ENCODE measurements around the gene CDC16. TPM values are rescaled to one million over a fixed set of nuclear protein-coding genes. Genes with fewer than 3 reads are reported as not detected.
"Not testable (repeated sequence)": the region's sequence is repeated elsewhere in the genome, so short reads cannot be mapped to it uniquely, and the experiment has no call there.

CDC16 gene
- total RNA-seq, 1 donor from 2014 or later: 65.4 TPM

DNA sequence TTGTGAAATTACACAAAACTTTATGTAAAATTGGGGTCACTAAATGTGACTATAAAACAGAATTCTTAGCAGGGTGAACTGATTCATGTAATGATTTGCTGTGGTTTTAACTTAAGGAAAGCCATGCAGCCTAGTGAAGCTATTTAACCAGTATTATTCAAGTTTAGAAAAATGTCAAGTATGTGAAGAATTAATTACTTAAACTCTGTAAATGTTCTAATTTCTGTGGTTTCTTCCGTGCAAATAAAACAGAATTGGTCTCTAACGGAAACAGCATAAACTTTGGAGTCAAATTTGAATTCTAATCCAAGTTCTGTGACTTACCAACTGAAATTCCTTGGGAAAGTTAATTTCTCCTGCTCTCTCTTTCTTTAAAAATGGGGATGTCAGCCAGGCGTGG is 13.3 kb downstream of the CDC16 start:
- Mint-ChIP-seq H3K4me3 (ENCODE audit: unreplicated experiment) (no peak overlapping the region), H3K9me3 (ENCODE audit: unreplicated experiment) (no peaks in the 10 kb centered on the region), H3K4me1 (ENCODE audit: unreplicated experiment) (peaks cover 5% of the 10 kb centered on the region), H3K27ac (ENCODE audit: unreplicated experiment) (no peak overlapping the region), H3K27me3 (ENCODE audit: unreplicated experiment) (peaks cover 2% of the 10 kb centered on the region), H3K36me3 (ENCODE audit: low read depth, unreplicated experiment) (peaks cover 26% of the 10 kb centered on the region)
- no peak for DNase-seq (ENCODE audit: low spot score)
- TF ChIP-seq, protein P1, sequence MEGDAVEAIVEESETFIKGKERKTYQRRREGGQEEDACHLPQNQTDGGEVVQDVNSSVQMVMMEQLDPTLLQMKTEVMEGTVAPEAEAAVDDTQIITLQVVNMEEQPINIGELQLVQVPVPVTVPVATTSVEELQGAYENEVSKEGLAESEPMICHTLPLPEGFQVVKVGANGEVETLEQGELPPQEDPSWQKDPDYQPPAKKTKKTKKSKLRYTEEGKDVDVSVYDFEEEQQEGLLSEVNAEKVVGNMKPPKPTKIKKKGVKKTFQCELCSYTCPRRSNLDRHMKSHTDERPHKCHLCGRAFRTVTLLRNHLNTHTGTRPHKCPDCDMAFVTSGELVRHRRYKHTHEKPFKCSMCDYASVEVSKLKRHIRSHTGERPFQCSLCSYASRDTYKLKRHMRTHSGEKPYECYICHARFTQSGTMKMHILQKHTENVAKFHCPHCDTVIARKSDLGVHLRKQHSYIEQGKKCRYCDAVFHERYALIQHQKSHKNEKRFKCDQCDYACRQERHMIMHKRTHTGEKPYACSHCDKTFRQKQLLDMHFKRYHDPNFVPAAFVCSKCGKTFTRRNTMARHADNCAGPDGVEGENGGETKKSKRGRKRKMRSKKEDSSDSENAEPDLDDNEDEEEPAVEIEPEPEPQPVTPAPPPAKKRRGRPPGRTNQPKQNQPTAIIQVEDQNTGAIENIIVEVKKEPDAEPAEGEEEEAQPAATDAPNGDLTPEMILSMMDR (IDR thresholded peaks at IDR 0.05; ENCODE audit: unreplicated experiment): no peak

DNA sequence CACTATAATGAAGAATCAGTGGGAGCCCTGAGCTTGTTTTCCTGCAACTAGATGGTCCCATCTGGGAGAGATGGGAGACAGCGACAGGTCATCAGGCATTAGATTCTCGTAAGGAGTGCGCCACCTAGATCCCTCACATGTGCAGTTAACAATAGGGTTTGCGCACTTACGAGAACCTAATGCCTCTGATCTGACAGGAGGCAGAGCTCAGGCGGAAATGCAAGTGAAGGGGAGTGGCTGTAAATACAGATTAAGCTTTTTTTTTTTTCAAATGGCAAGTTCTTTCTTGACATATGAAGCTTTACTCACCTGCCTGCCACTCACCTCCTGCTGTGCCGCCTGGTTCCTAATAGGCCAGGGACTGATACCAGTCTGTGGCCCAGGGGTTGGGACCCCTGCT is 14.4 kb downstream of the CDC16 start:
- TF ChIP-seq, protein P1 (IDR thresholded peaks at IDR 0.05; ENCODE audit: unreplicated experiment): no peak
- Mint-ChIP-seq H3K4me3 (ENCODE audit: unreplicated experiment) (no peak overlapping the region), H3K36me3 (ENCODE audit: low read depth, unreplicated experiment) (peaks cover 24% of the 10 kb centered on the region), H3K9me3 (ENCODE audit: unreplicated experiment) (no peaks in the 10 kb centered on the region), H3K27me3 (ENCODE audit: unreplicated experiment) (peaks cover 2% of the 10 kb centered on the region), H3K4me1 (ENCODE audit: unreplicated experiment) (peaks cover 5% of the 10 kb centered on the region), H3K27ac (ENCODE audit: unreplicated experiment) (no peak overlapping the region)
- no peak for DNase-seq (ENCODE audit: low spot score)

DNA sequence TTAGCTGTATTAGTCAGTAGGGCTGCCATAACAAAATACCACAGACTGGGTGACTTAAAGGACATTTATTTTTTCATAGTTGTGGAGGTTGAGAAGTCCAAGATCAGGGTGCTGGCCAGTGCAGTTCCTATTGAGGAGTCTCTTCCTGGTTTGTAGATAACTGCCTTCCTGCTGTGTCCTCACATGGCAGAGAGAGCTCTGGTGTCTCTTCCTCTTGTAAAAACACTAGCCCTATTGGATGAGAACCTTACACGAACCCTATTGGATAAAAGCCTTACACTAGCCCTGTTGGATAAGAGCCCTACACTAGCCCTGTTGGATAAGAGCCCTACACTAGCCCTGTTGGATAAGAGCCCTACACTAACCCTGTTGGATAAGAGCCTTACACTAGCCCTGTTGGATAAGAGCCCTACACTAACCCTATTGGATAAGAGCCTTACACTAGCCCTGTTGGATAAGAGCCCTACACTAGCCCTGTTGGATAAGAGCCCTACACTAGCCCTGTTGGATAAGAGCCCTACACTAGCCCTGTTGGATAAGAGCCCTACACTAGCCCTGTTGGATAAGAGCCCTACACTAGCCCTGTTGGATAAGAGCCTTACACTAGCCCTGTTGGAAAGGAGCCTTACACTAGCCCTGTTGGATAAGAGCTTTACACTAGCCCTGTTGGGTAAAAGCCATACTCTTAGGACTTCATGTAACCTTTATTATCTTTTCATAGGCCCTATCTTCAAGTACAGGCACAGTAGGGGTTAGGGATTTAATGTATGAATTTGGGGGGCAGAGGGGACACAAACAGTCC is 17.1 kb downstream of the CDC16 start:
- not testable (repeated sequence) for H3K9me3 Mint-ChIP-seq (ENCODE audit: unreplicated experiment); H3K27ac Mint-ChIP-seq (ENCODE audit: unreplicated experiment); H3K4me1 Mint-ChIP-seq (ENCODE audit: unreplicated experiment); H3K4me3 Mint-ChIP-seq (ENCODE audit: unreplicated experiment); H3K27me3 Mint-ChIP-seq (ENCODE audit: unreplicated experiment); DNase-seq (ENCODE audit: low spot score)
- H3K36me3 Mint-ChIP-seq (ENCODE audit: low read depth, unreplicated experiment): peaks cover 20% of the 10 kb centered on the region

DNA sequence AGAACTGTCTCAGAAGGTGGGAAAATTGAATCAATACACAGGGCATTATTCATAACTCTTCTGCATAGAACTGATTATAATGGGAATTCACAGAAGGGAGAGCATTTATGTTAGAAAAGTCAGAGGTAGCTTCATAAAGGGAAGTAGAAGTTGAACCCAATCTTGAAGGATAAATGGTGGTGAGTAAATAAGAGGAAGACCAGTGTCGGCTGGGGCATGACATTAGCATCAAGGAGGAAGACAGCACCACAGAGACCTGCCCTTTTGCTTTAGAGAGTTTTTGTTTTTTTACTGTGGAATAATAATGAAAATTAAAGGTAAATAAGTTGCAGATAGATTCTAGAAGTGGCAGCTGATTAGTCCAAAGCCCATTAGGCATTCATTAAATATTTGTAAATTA is 21.9 kb downstream of the CDC16 start:
- H3K4me1 Mint-ChIP-seq (ENCODE audit: unreplicated experiment): peaks cover 7% of the 10 kb centered on the region
- H3K4me3 Mint-ChIP-seq (ENCODE audit: unreplicated experiment): no peak overlapping the region
- peak overlapping the region; percentile 34 for H3K27ac Mint-ChIP-seq (ENCODE audit: unreplicated experiment)
- H3K27me3 Mint-ChIP-seq (ENCODE audit: unreplicated experiment): peaks cover 2% of the 10 kb centered on the region
- DNase-seq (ENCODE audit: low spot score): no peak
- H3K36me3 Mint-ChIP-seq (ENCODE audit: low read depth, unreplicated experiment): peaks cover 21% of the 10 kb centered on the region
- TF ChIP-seq, protein P1 (IDR thresholded peaks at IDR 0.05; ENCODE audit: unreplicated experiment): no peak
- H3K9me3 Mint-ChIP-seq (ENCODE audit: unreplicated experiment): no peaks in the 10 kb centered on the region

DNA sequence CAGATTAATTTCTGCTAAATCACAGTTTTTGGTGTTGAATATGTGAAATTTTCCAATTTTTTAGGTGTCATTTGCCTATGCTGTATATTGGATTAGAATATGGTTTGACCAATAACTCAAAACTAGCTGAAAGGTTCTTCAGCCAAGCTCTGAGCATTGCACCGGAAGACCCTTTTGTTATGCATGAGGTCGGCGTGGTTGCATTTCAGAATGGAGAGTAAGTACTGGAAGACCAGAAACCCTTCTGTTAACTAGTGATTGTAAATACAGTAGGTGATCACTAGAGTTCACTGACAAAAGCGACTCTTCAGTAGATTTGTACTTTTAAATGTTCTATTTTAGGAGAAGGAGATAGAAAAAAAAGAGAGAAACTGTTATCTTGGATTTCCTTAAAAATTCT is 22.3 kb downstream of the CDC16 start:
- H3K4me3 Mint-ChIP-seq (ENCODE audit: unreplicated experiment): peak overlapping the region; percentile 43
- no peaks in the 10 kb centered on the region for H3K9me3 Mint-ChIP-seq (ENCODE audit: unreplicated experiment)
- no peaks in the 10 kb centered on the region for H3K27me3 Mint-ChIP-seq (ENCODE audit: unreplicated experiment)
- peaks cover 25% of the 10 kb centered on the region for H3K36me3 Mint-ChIP-seq (ENCODE audit: low read depth, unreplicated experiment)
- TF ChIP-seq, protein P1 (IDR thresholded peaks at IDR 0.05; ENCODE audit: unreplicated experiment): no peak
- peaks cover 4% of the 10 kb centered on the region for H3K4me1 Mint-ChIP-seq (ENCODE audit: unreplicated experiment)
- DNase-seq (ENCODE audit: low spot score): no peak
- H3K27ac Mint-ChIP-seq (ENCODE audit: unreplicated experiment): peak overlapping the region; percentile 44
